ENCODE data around the gene TMEM121. TPM values are rescaled to one million over a fixed set of nuclear protein-coding genes. Genes with fewer than 3 reads are reported as not detected.

The TMEM121 gene
- polyA plus RNA-seq, 1 of the 3 experiments (the other 2 are of a cell fraction): 9.1 TPM

- Histone ChIP-seq H3K36me3 (replicated peaks in 1 of 2; ENCODE audit: control insufficient read depth in 1 of 2, insufficient read depth in 2 of 2, low read length in 1 of 2) (peaks cover 0 to 2% of the 10 kb centered on the region in 2 experiments), H3K9me2 (no peaks in the 10 kb centered on the region), H2AFZ (ENCODE audit: low read depth) (no peak overlapping the region), H3K4me2 (no peak overlapping the region), H3K4me3 (ENCODE audit: low read depth in 2 of 2, low read length in 1 of 2) (no peak overlapping the region), H3K9ac (no peak overlapping the region), H3K27me3 (ENCODE audit: insufficient read depth) (no peaks in the 10 kb centered on the region), H3K27ac (ENCODE audit: low read depth in 2 of 2, low read length in 1 of 2) (no peak overlapping the region), H3K9me3 (no peaks in the 10 kb centered on the region), H3K4me1 (ENCODE audit: control insufficient read depth in 1 of 2, insufficient read depth in 2 of 2, low read depth in 1 of 2, low read length in 1 of 2) (peaks cover 4 to 13% of the 10 kb centered on the region in 2 experiments; a peak in 2 of 4 replicates), H4K20me1 (ENCODE audit: insufficient read depth) (no peaks in the 10 kb centered on the region), H3F3A (replicated peaks; ENCODE audit: insufficient read depth) (no peaks in the 10 kb centered on the region), H3K79me2 (ENCODE audit: insufficient read depth) (no peaks in the 10 kb centered on the region)
- DNase-seq: no peak
- POLR2A ChIA-PET: no interaction called here
- TF ChIP-seq NRF1 (IDR thresholded peaks at IDR 0.05; ENCODE audit: low read depth, low read length) (no peak), GATA2 (CRISPR knock-in tag; IDR thresholded peaks at IDR 0.05) (no peak), CTCF (IDR thresholded peaks at IDR 0.05) (no peak), SMC3 (IDR thresholded peaks at IDR 0.05; ENCODE audit: low read depth, low read length) (no peak), RXRA (IDR thresholded peaks at IDR 0.05; ENCODE audit: borderline replicate concordance, low read depth) (no peak), RAD21 (IDR thresholded peaks at IDR 0.05; ENCODE audit: low read length) (no peak), POLR2AphosphoS5 (IDR thresholded peaks at IDR 0.05; ENCODE audit: low read depth, low read length) (no peak), NFIC (IDR thresholded peaks at IDR 0.05; ENCODE audit: borderline replicate concordance) (no peak), CHD2 (IDR thresholded peaks at IDR 0.05; ENCODE audit: low read length, partially characterized antibody) (no peak), RCOR1 (IDR thresholded peaks at IDR 0.05; ENCODE audit: low read length) (no peak), SIN3A (IDR thresholded peaks at IDR 0.05; ENCODE audit: borderline replicate concordance, low read depth, low read length) (no peak), MXI1 (IDR thresholded peaks at IDR 0.05; ENCODE audit: low read depth, low read length) (no peak), EP300 (IDR thresholded peaks at IDR 0.05; ENCODE audit: borderline replicate concordance in 1 of 2, low read depth in 1 of 2, low read length in 1 of 2) (no peak), FOXM1 (IDR thresholded peaks at IDR 0.05; ENCODE audit: low read depth) (no peak)
- WGBS (ENCODE audit: low lambda C conversion rate): 91% methylated on average over 10 of the region's 19 CpGs
- CTCF ChIA-PET: interaction anchor here (0.8 to 2.3 kb wide), 6 partner anchors 13 to 163 kb away, joined by 3 to 8 read pairs (median 4); no protein-coding TSS in a partner anchor
Measured at GRCh38 chr14:105531894-105532623, 5.7 kb downstream of the TMEM121 start.

GRCh38 chr14:105532735-105533141, 6.4 kb downstream of the TMEM121 start:
- Histone ChIP-seq H3K4me2 (no peak overlapping the region), H3K27ac (ENCODE audit: low read depth in 2 of 2, low read length in 1 of 2) (no peak overlapping the region), H3K79me2 (ENCODE audit: insufficient read depth) (no peaks in the 10 kb centered on the region), H3K9me3 (no peaks in the 10 kb centered on the region), H3K9me2 (no peaks in the 10 kb centered on the region), H3K9ac (no peak overlapping the region), H4K20me1 (ENCODE audit: insufficient read depth) (no peaks in the 10 kb centered on the region), H3K4me3 (ENCODE audit: low read depth in 2 of 2, low read length in 1 of 2) (no peak overlapping the region), H3K36me3 (replicated peaks in 1 of 2; ENCODE audit: control insufficient read depth in 1 of 2, insufficient read depth in 2 of 2, low read length in 1 of 2) (peaks cover 0 to 2% of the 10 kb centered on the region in 2 experiments), H3F3A (replicated peaks; ENCODE audit: insufficient read depth) (no peaks in the 10 kb centered on the region), H3K4me1 (ENCODE audit: control insufficient read depth in 1 of 2, insufficient read depth in 2 of 2, low read depth in 1 of 2, low read length in 1 of 2) (peaks cover 2 to 6% of the 10 kb centered on the region in 2 experiments; a peak in 2 of 4 replicates), H2AFZ (ENCODE audit: low read depth) (no peak overlapping the region), H3K27me3 (ENCODE audit: insufficient read depth) (no peaks in the 10 kb centered on the region)
- CTCF ChIA-PET: interaction anchor here (0.7 to 2.3 kb wide), 6 partner anchors 12 to 162 kb away, joined by 3 to 8 read pairs (median 4); no protein-coding TSS in a partner anchor
- DNase-seq: peak; percentile 62
- 68% methylated on average over 8 of the region's 10 CpGs for WGBS (ENCODE audit: low lambda C conversion rate)
- TF ChIP-seq RAD21 (IDR thresholded peaks at IDR 0.05; ENCODE audit: low read length) (no peak), CTCF (IDR thresholded peaks at IDR 0.05) (peak; percentile 34)
- POLR2A ChIA-PET: no interaction called here

Measured in SK-N-SH (cell line).